Measurements from ENCODE around the gene POLR1A.
"Not testable (repeated sequence)": the region's sequence is repeated elsewhere in the genome, so short reads cannot be mapped to it uniquely, and the experiment has no call there.

POLR1A gene

GRCh38 chr2:85994897-85995647, 110.6 kb downstream of the POLR1A start:
- DNase-seq (ENCODE audit: insufficient read length, low spot score), result no peak

GRCh38 chr2:85994421-85994777, 111.3 kb downstream of the POLR1A start:
- no peak for FAIRE-seq
- no peak for TF ChIP-seq POLR2A (IDR thresholded peaks at IDR 0.05; ENCODE audit: low read depth, low read length)
- no peak for DNase-seq (ENCODE audit: insufficient read length, low spot score)

More at GRCh38 chr2:85994897-85995647, 110.6 kb downstream of the POLR1A start:
- no peak for FAIRE-seq
- no peak for TF ChIP-seq POLR2A (IDR thresholded peaks at IDR 0.05; ENCODE audit: low read depth, low read length)

GRCh38 chr2:85992611-85993010, 113.1 kb downstream of the POLR1A start:
- DNase-seq (ENCODE audit: insufficient read length, low spot score) (no peak), FAIRE-seq (no peak)
- no peak for TF ChIP-seq POLR2A (IDR thresholded peaks at IDR 0.05; ENCODE audit: low read depth, low read length)

- DNase-seq (ENCODE audit: insufficient read length, low spot score); FAIRE-seq: not testable (repeated sequence)
Measured at GRCh38 chr2:85992053-85992452, 113.6 kb downstream of the POLR1A start.

- FAIRE-seq (no peak), DNase-seq (ENCODE audit: insufficient read length, low spot score) (no peak)
- no peak for TF ChIP-seq POLR2A (IDR thresholded peaks at IDR 0.05; ENCODE audit: low read depth, low read length)
Measured at GRCh38 chr2:85990084-85990483, 115.6 kb downstream of the POLR1A start.

- DNase-seq (ENCODE audit: insufficient read length, low spot score) (no peak), FAIRE-seq (no peak)
- TF ChIP-seq POLR2A (IDR thresholded peaks at IDR 0.05; ENCODE audit: low read depth, low read length), result no peak
Measured at GRCh38 chr2:85989288-85989865, 116.3 kb downstream of the POLR1A start.

- TF ChIP-seq POLR2A (IDR thresholded peaks at IDR 0.05; ENCODE audit: low read depth, low read length), result no peak
- FAIRE-seq, result no peak
- DNase-seq (ENCODE audit: insufficient read length, low spot score), result no peak
Measured at GRCh38 chr2:85988914-85989270, 116.8 kb downstream of the POLR1A start.

GRCh38 chr2:85988175-85988913, 117.3 kb downstream of the POLR1A start:
- FAIRE-seq (no peak), DNase-seq (ENCODE audit: insufficient read length, low spot score) (no peak)
- TF ChIP-seq POLR2A (IDR thresholded peaks at IDR 0.05; ENCODE audit: low read depth, low read length), result no peak

GRCh38 chr2:85987266-85988174, 118.2 kb downstream of the POLR1A start:
- DNase-seq (ENCODE audit: insufficient read length, low spot score) (no peak), FAIRE-seq (no peak)
- TF ChIP-seq POLR2A (IDR thresholded peaks at IDR 0.05; ENCODE audit: low read depth, low read length), result no peak

GRCh38 chr2:85986121-85986520, 119.6 kb downstream of the POLR1A start:
- DNase-seq (ENCODE audit: insufficient read length, low spot score) (no peak), FAIRE-seq (no peak)
- no peak for TF ChIP-seq POLR2A (IDR thresholded peaks at IDR 0.05; ENCODE audit: low read depth, low read length)

GRCh38 chr2:85984788-85985187, 120.9 kb downstream of the POLR1A start:
- no peak for TF ChIP-seq POLR2A (IDR thresholded peaks at IDR 0.05; ENCODE audit: low read depth, low read length)
- FAIRE-seq (no peak), DNase-seq (ENCODE audit: insufficient read length, low spot score) (no peak)

GRCh38 chr2:85983766-85984165, 121.9 kb downstream of the POLR1A start:
- FAIRE-seq, result no peak
- no peak for DNase-seq (ENCODE audit: insufficient read length, low spot score)

GRCh38 chr2:85981579-85982247, 124.0 kb downstream of the POLR1A start:
- DNase-seq (ENCODE audit: insufficient read length, low spot score) (no peak), FAIRE-seq (no peak)
- TF ChIP-seq POLR2A (IDR thresholded peaks at IDR 0.05; ENCODE audit: low read depth, low read length), result no peak

More at GRCh38 chr2:85983766-85984165, 121.9 kb downstream of the POLR1A start:
- TF ChIP-seq POLR2A (IDR thresholded peaks at IDR 0.05; ENCODE audit: low read depth, low read length), result no peak
